Inflammatory macrophage treated with lipopolysaccharide for 4 hours (primary cell): Measurements from ENCODE around the gene TMEM115.

Experiments used
- DNase-seq: peaks from one replicate; pipeline ENCODE4 v3.0.0-alpha.2; 2020

The TMEM115 gene

DNA sequence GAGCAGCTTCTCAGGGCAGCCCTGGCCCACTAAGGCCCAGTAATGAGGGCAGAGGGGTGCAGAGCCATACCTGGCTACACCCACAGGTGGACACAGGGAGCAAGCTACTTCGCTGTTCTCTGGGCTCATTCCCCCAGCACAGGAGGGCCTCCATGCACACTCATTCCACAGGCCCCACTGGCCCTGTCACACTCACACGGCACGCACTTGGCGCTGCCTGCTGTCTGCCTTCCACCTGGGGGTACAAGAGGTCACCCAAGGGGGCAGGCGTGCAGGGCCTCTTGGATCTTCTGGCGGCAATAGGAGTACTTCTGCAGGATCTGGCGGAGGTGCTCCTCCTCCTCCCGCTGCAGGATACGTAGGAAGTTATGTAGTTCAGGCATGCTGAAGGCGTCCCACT, 29.0 kb downstream of the TMEM115 start:
- no peak for DNase-seq

DNA sequence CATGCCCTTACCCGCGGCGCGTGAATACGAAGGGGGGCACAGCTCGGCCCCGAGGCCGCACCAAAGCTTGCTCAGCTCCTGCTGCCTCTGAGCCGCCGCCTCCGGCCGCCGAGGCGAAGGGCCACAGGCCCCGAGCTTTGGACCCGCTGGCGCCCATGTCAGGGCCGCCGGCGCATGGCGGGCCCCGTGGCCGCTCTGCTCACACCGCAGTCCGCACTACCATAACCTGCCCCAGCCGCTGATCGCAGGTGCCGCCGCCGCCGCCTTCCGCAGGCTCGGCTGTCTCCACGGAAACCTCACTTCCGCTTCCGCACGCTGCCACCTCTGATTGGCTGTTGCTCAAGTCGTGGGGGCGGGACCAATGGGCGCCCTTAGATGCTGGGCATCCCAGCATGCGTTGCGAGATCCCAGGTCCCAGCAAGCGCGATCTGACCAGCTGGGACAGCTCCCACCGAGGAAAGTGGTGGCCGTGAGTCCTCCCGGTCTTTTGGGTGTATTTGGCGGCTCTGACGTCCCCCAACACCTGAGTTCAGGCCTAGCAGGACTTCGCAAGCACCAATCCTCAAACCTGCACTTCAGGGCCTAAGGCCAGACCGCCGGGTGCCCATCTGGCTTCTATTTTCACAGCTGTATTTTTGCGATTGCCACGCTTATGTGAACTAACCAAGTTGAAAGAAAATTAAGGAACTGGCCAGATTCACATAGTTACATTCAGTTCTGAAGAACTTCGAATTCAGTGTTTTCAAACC, 31.2 kb downstream of the TMEM115 start, which contains the start of gene TUSC2:
TUSC2 (minus strand) TSS at position 281 of the 749 bp plus-strand sequence; CDS start at position 157, 124 bp downstream.
- DNase-seq = peak; percentile 98

DNA sequence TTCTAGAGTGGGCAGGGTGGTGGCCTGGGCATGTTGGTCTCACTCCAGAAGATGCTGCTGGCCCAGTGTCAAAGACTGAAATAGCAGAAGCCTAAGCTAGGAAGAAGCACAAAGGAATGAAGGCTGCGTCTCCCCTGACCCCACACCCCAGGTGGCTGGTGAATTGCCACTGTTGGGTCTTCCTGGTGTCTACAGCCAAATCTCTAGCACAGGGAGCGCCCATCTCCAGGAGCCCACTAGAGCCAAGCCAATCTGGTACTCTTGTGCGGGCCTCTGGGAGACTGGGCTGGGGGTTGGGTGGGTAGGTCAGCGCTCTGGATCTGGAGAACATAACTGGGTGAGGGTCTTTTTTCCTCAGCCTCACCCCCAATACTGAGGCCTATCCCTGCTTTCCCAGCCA, 32.2 kb downstream of the TMEM115 start:
- DNase-seq = no peak

DNA sequence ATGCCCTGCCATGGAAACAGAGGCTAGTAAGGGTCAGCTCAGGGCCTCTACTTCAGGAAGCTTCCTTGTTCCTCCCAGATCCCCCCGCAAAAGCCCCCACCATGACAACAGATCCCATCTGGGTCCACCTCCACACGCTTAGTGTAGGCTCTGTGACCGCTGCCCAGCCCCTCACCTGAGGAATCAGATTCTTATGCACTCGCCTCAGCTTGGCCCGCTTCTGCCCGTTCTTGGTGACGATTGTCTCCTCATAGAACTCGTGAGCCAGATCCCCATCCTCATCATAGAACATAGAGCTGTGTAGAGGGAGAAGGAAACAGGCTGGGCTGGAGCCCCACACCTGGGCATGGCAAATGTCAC, 33.2 kb downstream of the TMEM115 start:
- no peak for DNase-seq

DNA sequence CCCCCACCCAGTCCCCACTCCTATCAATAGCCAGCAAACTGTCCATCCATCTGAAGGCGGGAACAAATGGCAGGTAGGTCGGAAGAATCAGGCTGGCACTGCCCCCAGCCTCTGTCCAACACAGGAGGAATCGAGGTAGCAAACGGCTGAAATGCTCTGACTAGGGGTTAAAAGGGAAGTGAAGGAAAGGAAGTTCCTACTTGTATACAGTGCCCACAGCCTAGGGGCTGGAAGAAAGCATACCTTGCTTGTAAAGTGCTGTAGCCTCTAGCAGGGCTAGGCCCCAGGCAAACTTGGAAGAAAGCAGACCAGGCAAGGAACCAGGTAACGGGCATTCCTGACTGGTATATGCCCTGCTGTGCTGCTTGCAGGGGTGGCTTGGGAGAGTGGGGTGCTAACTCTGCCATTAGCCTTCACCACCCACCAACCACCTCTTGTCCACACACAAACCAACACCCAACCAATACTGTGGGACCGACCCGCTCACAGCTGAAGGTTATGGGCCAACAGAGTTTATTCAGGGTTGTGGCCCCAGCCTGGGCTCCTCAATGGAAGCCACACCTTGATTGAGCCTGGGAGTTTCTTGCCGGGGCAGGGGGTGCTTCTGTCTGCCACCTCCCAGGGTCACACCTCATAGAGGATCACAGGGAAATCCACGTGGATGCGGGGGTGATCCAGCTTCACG, 33.7 kb downstream of the TMEM115 start:
- no peak for DNase-seq

DNA sequence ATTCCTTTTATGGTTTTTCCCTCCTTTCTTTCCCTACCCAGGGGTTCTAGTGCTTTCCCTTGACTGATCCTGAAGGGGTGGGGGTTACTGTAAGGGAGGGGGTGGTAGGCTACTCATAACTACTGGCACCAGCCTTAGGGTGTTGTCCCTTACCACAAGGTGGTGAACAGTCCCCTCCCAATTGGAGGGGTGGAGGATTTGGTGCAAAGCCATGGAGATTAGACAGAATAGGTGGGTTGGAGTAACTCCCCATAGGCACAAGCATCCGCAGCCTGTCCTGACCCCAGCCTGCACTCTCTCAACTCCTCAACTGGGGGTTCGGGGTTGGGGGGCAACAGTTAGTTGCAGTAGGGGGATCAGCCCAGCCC, 34.2 kb downstream of the TMEM115 start:
- no peak for DNase-seq

DNA sequence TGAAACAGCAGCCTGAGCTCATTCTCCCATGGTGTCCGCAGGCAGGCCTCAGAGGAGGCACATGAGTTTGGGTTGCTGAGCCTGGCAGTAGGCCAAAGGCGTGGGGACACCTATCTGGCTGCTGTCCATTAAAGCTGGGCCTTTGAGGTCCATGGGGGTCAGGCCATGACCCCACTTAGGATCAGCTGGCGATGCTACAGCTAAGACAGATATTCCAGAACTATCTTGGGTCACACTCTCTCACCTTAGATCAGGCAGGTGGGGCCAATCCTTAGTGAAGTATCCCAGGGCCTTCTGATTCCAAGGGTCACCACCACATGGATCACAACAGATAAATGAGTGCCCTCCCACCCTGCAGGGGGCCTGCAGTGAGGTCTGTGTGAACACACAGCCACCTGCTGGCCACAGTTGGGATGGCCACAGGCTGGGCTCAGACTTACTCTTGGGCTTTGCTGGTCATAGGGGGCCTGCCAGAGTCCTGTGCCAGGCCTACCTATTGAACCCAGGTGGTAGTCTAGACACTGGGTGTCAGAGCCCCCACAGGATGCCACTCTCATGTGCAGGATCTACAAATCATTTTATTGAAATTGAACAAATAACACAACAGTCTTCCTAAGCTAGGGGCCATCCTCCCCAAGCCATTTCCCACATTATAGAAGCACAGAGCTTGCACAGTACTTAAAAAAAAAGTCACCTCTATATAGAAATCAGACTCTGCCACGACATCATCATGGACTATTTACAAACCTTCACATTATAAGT, 34.8 kb downstream of the TMEM115 start:
- peak; percentile 63 for DNase-seq

DNA sequence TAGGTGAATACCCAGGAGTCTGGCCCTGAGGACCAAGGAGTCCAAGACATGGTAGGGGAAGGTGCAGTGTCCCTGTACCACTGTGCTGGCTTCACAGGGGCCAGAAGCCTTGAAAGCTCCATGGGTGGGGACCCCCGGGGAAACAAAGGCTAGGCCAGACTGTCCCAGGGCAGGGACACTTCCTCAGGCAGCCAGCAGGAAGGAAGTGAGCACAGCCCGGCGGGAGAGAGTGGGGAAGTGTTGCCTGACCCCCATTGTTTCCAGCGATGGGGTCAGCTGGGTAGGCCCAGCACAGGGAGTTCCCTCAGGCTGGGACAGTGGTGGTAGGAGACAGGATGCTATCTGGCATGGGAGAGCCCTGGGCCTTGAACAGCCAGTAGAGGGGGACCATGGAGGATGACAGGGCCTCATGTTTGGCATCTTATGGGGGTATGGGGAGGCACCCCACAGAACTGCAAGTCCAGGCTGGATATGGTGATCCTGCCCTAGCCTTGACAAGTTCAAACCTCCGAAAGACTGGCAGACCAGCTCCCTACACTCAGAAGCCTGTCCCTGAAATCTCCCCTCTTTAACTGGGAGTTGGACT, 35.6 kb downstream of the TMEM115 start:
- DNase-seq = peak; percentile 34

DNA sequence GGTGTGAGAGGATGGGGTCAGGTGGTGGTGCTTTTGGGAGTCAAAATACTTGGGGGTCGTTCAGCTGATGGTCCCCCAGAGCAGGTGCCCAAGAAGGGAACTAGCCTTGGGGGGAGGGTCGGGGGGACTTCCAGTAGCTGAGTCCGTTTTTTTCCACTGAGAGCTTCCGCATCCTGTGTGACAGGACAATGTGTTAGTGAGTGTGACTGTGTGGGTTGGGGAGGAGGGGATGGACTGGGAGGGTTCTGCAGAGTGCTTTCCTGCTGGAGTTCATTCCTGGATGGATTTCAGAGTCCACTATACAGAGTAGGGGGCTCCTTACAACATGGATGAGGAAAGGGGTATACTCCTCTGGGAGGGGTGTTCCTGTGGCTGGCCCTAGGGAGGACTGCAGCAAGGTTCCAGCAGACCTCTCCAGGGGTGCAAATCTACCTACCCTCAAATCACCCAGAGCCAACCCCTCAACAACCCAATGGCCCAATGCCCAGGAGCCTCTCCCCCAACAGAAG, 36.2 kb downstream of the TMEM115 start:
- DNase-seq = peak; percentile 57

- no peak for DNase-seq
Observed at GRCh38 chr3:50322386-50323091, 36.8 kb downstream of the TMEM115 start, which contains the start of gene HYAL2. Gene HYAL2, minus strand, starts transcription at chr3:50322745. Its CDS starts 2,256 bp downstream, at chr3:50320489.

- DNase-seq = no peak
Observed at GRCh38 chr3:50322115-50322385, 37.3 kb downstream of the TMEM115 start.

- peak; percentile 88 for DNase-seq
Observed at GRCh38 chr3:50321336-50322114, 37.8 kb downstream of the TMEM115 start.

DNA sequence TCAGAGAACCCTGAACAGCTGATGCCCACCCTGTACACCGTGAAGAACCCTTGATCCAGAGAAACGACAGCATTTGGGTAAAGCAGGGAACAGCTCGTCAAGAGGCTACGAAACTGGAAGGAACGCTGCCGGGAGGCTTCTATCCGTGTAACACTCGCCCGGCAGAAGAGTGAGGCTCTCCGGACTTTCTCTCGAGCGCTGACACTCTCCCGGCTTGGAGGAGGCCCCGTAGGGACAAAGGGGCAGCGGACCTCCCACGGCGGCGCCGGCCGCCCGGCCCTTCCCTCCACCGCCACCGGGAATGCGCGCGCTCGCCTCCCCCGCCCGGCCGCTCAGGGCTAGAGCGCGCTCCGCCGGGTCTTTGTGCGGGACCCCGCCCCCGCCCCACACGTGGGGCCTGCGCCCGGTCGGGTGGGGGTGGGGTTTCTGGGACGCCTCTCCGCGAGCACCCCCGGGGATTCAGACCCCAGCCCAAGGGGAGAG, 38.4 kb downstream of the TMEM115 start:
- peak; percentile 44 for DNase-seq

- no peak for DNase-seq
Observed at GRCh38 chr3:50319894-50320625, 39.3 kb downstream of the TMEM115 start.

DNA sequence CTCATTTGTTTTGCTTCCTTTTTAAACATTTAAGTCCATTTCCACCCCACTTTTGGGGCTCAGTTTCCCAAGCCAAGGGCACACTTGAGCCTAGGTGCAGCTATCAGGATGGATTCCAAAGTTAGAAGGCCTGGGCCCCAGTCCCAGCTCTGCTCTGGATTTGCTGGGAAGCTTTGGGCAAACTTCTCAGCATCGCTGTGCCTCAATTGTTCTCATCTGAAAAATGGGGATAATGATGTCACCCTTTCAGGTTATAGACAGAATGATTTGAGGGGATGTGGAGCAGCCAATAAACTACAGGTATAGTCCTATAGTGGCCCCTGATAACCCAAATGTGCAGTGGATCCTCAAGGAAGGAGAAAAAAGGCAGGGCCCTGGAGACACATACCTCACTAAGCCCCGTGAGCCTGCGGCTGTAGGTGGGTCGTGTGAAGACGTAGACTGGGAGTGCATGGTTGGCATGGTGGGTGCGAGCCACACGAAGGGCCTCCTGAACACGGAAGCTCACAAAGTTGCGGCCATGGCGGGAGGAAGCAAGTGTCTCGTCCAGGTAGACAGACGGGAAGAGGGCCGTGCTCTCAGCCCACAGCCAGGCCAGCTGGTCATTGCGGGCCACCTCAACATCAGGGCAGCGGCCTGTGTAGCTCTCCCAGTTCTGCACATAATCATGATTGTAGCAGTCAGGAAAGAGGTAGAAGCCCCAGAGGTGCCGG, 40.0 kb downstream of the TMEM115 start:
- DNase-seq = no peak

GRCh38 chr3:50318615-50319014, 40.7 kb downstream of the TMEM115 start:
- DNase-seq = peak; percentile 22

DNA sequence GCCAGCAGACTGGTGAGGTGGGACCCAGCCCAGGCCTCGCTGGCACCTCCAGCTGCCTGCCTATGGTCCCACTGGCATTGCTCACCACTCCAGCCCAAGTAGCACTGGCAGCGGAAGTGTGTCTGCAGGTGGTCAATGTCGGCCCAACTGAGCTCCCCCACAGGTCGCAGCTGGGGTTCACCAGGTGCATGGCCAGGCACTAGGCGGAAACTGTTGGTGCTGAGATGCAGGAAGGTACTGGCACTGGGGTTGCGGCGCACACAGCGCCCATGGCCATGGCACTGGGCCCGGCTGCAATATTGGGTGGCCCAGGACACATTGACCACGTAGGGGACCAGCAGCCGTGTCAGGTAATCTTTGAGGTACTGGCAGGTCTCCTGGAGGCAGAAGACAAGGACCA, 41.2 kb downstream of the TMEM115 start:
- DNase-seq = no peak

DNA sequence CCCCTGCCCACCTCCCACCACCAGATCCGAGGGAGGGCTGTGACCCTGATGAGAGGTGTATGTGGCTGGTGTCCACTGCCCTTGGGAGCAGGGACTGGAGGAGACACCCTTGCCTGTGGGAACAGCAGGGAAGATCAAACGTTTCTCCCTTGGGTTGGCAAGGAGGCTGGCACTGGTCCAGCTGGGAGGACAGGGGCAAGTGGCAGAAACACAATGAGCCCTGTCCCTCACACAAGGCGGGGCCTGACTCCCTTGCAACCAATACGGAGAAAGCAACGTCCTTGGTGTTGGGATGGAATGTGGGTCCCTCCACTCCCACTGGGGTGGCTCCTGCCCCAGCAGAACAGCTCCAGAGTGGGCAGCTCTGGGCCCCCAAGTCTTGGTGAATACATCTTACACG, 42.0 kb downstream of the TMEM115 start:
- DNase-seq = no peak

DNA sequence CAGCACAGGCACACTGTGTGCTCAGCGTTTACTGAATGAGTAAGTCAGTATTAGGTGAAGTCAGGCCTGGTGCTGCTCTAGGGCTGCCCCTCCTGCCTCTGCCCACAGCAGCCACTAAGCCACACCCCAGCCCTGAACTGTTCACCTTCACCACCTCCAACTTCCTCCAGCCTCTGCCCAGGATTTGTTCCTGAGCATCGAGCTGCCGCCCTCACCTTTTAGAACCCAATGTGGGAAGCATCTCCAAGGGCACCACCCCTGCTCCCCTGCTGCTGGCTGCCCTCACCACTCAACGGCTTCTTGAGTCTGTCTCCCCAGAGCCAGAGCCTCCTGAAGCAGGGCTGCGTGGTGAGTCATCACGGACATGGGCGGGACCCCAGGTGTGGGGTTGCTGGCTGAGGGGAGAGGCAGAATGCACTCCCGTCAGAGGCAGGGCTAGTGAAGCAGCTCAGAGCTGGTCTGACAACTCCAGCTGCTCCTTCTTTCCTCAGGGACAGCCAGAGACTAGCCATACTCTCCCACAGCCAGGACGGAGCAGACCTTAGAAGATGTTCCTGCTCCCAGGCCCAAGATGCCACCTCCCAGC, 42.6 kb downstream of the TMEM115 start:
- no peak for DNase-seq

- no peak for DNase-seq
Observed at GRCh38 chr3:50314816-50315215, 44.5 kb downstream of the TMEM115 start.
